OCI-LY7 (cell line): Measurements from ENCODE around the gene ZCRB1. TPM values are rescaled to one million over a fixed set of nuclear protein-coding genes. Genes with fewer than 3 reads are reported as not detected.

Experiments
- BruUV-seq: library from RNA; stranded (reverse); fragments of 400-500 nt; replicated peaks from 2 replicates; lab custom pipeline; 2021; lab: Mats Ljungman, UMichigan
- CTCF ChIA-PET: fragments of 300-600 bp; sonication (Branson Sonifier 250); formaldehyde crosslinking; loops from one replicate; lab custom pipeline; 2022; ENCODE audit warnings: antibody characterized with exemption; ENCODE audit not compliant: unreplicated experiment; lab: Charles Lee
- POLR2A ChIA-PET: fragments of 300-600 bp; sonication (Branson Sonifier 250); formaldehyde crosslinking; loops from one replicate; lab custom pipeline; 2022; ENCODE audit warnings: antibody characterized with exemption; lab: Charles Lee
- DNase-seq: peaks from one replicate; pipeline ENCODE4 v3.0.0-alpha.2; 2015; ENCODE audit warnings: low spot score
- H2AFZ ChIP-seq: fragments of 200-600 bp; sonication (generic), shearing (Covaris generic); 2 replicates; pipeline ENCODE4 v1.6.1; 2014; ENCODE audit warnings: mild to moderate bottlenecking, antibody characterized with exemption, low read length, moderate library complexity
- H3K27ac ChIP-seq: fragments of 200-600 bp; sonication (generic); 2 replicates; pipeline ENCODE4 v1.5.1; 2014; ENCODE audit warnings: mixed run types, low read depth, mild to moderate bottlenecking, moderate library complexity, low read length, inconsistent platforms; ENCODE audit not compliant: poor library complexity, severe bottlenecking
- H3K36me3 ChIP-seq: fragments of 200-600 bp; sonication (generic); 2 replicates; pipeline ENCODE4 v1.6.1; 2014; ENCODE audit warnings: mild to moderate bottlenecking, antibody characterized with exemption, low read length, moderate library complexity, mixed read lengths; ENCODE audit not compliant: insufficient read depth
- H3K4me1 ChIP-seq: fragments of 200-600 bp; sonication (generic); 2 replicates; pipeline ENCODE4 v1.5.1; 2014; ENCODE audit warnings: mild to moderate bottlenecking, low read length; ENCODE audit not compliant: insufficient read depth, poor library complexity, severe bottlenecking
- H3K4me2 ChIP-seq: fragments of 200-600 bp; sonication (generic); 2 replicates; pipeline ENCODE4 v1.6.1; 2014; ENCODE audit warnings: mild to moderate bottlenecking, low read length
- H3K4me3 ChIP-seq: fragments of 200-600 bp; sonication (generic); 2 replicates; pipeline ENCODE4 v1.5.1; 2014; ENCODE audit warnings: mild to moderate bottlenecking, low read depth, low read length; ENCODE audit not compliant: poor library complexity, severe bottlenecking
- H3K79me2 ChIP-seq: fragments of 200-600 bp; sonication (generic); 2 replicates; pipeline ENCODE4 v1.6.1; 2016; ENCODE audit warnings: low read depth, mild to moderate bottlenecking, low read length, moderate library complexity, mixed read lengths; ENCODE audit not compliant: insufficient read depth
- H3K9me2 ChIP-seq: fragments of 200-600 bp; sonication (generic); 2 replicates; pipeline ENCODE4 v1.6.1; 2016; ENCODE audit warnings: mild to moderate bottlenecking, low read length, mixed read lengths; ENCODE audit not compliant: insufficient read depth
- H3K9me3 ChIP-seq: fragments of 200-600 bp; sonication (generic); 2 replicates; pipeline ENCODE4 v1.6.1; 2014; ENCODE audit warnings: mild to moderate bottlenecking, mixed run types, low read length, mixed read lengths
- H4K20me1 ChIP-seq: fragments of 200-600 bp; sonication (generic); 2 replicates; pipeline ENCODE4 v1.6.1; 2014; ENCODE audit warnings: mild to moderate bottlenecking, antibody characterized with exemption, low read length, moderate library complexity, mixed read lengths; ENCODE audit not compliant: insufficient read depth
- EZH2phosphoT487 ChIP-seq: fragments of 200-600 bp; sonication (generic); IDR thresholded peaks from 2 replicates; pipeline ENCODE4 v1.6.1; 2018; ENCODE audit warnings: low read depth, borderline replicate concordance, mild to moderate bottlenecking, mixed run types, antibody characterized with exemption, low read length, moderate library complexity, mixed read lengths
- intact Hi-C: fragments of 100-400 bp; cut with micrococcal nuclease; formaldehyde crosslinking; loops from one replicate; pipeline ENCODE4 v1.10.0; 2022; ENCODE audit not compliant: unreplicated experiment
- total RNA-seq, 2 experiments: library from RNA; depleted of rRNA in 1 of 2; stranded (reverse); fragments of >200 nt in 1 of 2; shearing (Covaris generic) in 1 of 2; gene quantifications; 2 replicates each; pipeline ENCODE4 v1.2.3, GENCODE V29; 2014 to 2022
- TF ChIP-seq, protein P1 (sequence below): fragments of 200-600 bp; sonication (generic); conservative IDR thresholded peaks from 2 replicates; pipeline ENCODE4 v1.5.1; 2014; ENCODE audit warnings: mild to moderate bottlenecking, antibody characterized with exemption, low read length, moderate library complexity, mixed read lengths

ZCRB1 gene
- total RNA-seq, 2 experiments from 2014 or later = 25.7 to 56.0 TPM

DNA sequence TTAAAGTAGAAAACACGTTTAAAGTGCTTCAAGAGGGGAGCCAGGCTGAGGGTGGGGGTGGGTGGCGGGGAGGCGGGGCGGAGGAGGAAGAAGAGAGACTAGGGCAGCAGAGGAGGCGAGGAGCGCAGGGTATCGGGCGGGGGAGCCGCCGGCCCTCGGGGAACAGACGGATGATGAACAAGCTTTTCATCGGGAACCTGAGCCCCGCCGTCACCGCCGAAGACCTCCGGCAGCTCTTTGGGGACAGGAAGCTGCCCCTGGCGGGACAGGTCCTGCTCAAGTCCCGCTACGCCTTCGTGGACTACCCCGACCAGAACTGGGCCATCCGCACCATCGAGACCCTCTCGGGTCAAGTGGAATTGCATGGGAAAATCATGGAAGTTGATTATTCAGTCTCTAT lies 39.2 kb downstream of the ZCRB1 start:
- ChIA-PET CTCF (no interaction called here), POLR2A (no interaction called here)
- TF ChIP-seq, protein P1, sequence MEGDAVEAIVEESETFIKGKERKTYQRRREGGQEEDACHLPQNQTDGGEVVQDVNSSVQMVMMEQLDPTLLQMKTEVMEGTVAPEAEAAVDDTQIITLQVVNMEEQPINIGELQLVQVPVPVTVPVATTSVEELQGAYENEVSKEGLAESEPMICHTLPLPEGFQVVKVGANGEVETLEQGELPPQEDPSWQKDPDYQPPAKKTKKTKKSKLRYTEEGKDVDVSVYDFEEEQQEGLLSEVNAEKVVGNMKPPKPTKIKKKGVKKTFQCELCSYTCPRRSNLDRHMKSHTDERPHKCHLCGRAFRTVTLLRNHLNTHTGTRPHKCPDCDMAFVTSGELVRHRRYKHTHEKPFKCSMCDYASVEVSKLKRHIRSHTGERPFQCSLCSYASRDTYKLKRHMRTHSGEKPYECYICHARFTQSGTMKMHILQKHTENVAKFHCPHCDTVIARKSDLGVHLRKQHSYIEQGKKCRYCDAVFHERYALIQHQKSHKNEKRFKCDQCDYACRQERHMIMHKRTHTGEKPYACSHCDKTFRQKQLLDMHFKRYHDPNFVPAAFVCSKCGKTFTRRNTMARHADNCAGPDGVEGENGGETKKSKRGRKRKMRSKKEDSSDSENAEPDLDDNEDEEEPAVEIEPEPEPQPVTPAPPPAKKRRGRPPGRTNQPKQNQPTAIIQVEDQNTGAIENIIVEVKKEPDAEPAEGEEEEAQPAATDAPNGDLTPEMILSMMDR = no peak
- no peak for TF ChIP-seq EZH2phosphoT487
- Histone ChIP-seq H4K20me1 (no peaks in the 10 kb centered on the region), H3K9me2 (no peaks in the 10 kb centered on the region), H3K79me2 (no peaks in the 10 kb centered on the region), H3K4me3 (no peak overlapping the region), H3K4me2 (no peak overlapping the region), H3K4me1 (no peaks in the 10 kb centered on the region), H3K9me3 (no peaks in the 10 kb centered on the region), H3K27ac (no peak overlapping the region), H3K36me3 (no peaks in the 10 kb centered on the region), H2AFZ (no peak overlapping the region)
- intact Hi-C loops = no loop called here
- no TSS peak for BruUV-seq
- DNase-seq = no peak

DNA sequence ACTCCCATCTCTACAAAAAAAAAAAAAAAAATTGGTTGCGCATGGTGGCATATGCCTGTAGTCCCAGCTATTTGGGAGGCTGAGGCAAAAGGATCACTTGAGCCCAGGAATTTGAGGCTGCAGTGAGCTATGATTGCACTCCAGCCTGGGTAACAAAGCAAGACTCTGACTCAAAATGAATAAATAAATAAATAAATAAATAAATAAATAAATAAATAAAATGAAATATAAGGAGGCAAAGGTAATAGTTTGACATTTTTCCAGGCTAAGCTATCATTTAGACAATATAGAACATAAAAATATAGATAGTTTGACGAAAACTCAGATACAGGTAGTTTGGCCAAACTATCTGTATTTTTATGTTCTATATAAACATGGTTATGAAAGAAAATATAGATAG lies 40.5 kb downstream of the ZCRB1 start:
- ChIA-PET POLR2A (interaction anchor here (0.7 kb wide), 1 partner anchor 79 kb away, joined by 3 read pairs; no protein-coding TSS in a partner anchor), CTCF (no interaction called here)
- Histone ChIP-seq H3K79me2 (no peaks in the 10 kb centered on the region), H3K4me2 (no peak overlapping the region), H3K9me3 (no peaks in the 10 kb centered on the region), H4K20me1 (no peaks in the 10 kb centered on the region), H3K36me3 (no peaks in the 10 kb centered on the region), H3K27ac (no peak overlapping the region), H2AFZ (no peak overlapping the region), H3K9me2 (no peaks in the 10 kb centered on the region), H3K4me3 (no peak overlapping the region), H3K4me1 (no peaks in the 10 kb centered on the region)
- no peak for DNase-seq
- TF ChIP-seq EZH2phosphoT487 = no peak
- TF ChIP-seq, protein P1 = no peak
- no TSS peak for BruUV-seq
- intact Hi-C loops = no loop called here

DNA sequence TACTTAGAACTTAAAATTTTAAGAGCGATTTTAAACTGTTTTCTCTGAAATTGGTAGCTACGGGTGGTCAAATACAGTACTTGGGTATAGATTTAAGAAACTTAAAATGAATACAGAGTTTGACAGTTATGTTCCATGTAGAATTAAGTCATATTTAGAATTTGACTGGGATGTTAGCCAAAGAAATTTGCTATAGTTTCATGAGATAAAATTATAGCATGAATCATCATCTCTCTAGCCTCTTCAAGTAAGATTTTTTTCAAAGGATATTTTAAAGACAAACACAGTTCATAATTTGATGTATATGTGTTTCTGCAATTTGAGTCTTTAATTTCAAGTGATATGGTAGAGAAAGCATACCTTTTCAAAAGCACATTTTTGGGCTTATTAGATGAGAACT lies 41.0 kb downstream of the ZCRB1 start:
- no TSS peak for BruUV-seq
- no peak overlapping the region for H2AFZ ChIP-seq
- no peak overlapping the region for H3K4me2 ChIP-seq
- H4K20me1 ChIP-seq = no peaks in the 10 kb centered on the region
- H3K79me2 ChIP-seq = no peaks in the 10 kb centered on the region
- ChIA-PET POLR2A (interaction anchor here (1.1 kb wide), 1 partner anchor 9 kb away, joined by 5 read pairs; no protein-coding TSS in a partner anchor), CTCF (no interaction called here)
- no peaks in the 10 kb centered on the region for H3K4me1 ChIP-seq
- no peaks in the 10 kb centered on the region for H3K36me3 ChIP-seq
- no peak overlapping the region for H3K27ac ChIP-seq
- no peaks in the 10 kb centered on the region for H3K9me2 ChIP-seq
- TF ChIP-seq EZH2phosphoT487 = no peak
- TF ChIP-seq, protein P1 = no peak
- no peak overlapping the region for H3K4me3 ChIP-seq
- intact Hi-C loops = no loop called here
- H3K9me3 ChIP-seq = no peaks in the 10 kb centered on the region
- DNase-seq = no peak
